ENCODE results near the gene PDZD7. TPM values are rescaled to one million over a fixed set of nuclear protein-coding genes. Genes with fewer than 3 reads are reported as not detected.
"Not testable (repeated sequence)": the region's sequence is repeated elsewhere in the genome, so short reads cannot be mapped to it uniquely, and the experiment has no call there.

PDZD7 gene
- total and polyA plus RNA-seq, 9 donors: 0.07 to 1.2 (median 0.63) TPM

GRCh38 chr10:100978901-100979195, 52.1 kb downstream of the PDZD7 start:
- Histone ChIP-seq H3K36me3 (no peaks in the 10 kb centered on the region), H3K27ac (no peak overlapping the region), H3K4me3 (no peak overlapping the region), H3K4me1 (ENCODE audit: insufficient read depth) (no peaks in the 10 kb centered on the region), H3K9me3 (no peaks in the 10 kb centered on the region), H3K27me3 (no peaks in the 10 kb centered on the region)
- TF ChIP-seq CTCF (IDR thresholded peaks at IDR 0.05): no peak
- no peak for TF ChIP-seq EP300 (IDR thresholded peaks at IDR 0.05)
- no peak for TF ChIP-seq POLR2A (IDR thresholded peaks at IDR 0.05)
- peak in 1 of 5 donors; percentile 24 for DNase-seq
- intact Hi-C loops (cut with DNase I): no loop called here
- WGBS, 3 donors: 70 to 78% (median 75%) methylated on average over 10 of the region's 10 CpGs

DNA sequence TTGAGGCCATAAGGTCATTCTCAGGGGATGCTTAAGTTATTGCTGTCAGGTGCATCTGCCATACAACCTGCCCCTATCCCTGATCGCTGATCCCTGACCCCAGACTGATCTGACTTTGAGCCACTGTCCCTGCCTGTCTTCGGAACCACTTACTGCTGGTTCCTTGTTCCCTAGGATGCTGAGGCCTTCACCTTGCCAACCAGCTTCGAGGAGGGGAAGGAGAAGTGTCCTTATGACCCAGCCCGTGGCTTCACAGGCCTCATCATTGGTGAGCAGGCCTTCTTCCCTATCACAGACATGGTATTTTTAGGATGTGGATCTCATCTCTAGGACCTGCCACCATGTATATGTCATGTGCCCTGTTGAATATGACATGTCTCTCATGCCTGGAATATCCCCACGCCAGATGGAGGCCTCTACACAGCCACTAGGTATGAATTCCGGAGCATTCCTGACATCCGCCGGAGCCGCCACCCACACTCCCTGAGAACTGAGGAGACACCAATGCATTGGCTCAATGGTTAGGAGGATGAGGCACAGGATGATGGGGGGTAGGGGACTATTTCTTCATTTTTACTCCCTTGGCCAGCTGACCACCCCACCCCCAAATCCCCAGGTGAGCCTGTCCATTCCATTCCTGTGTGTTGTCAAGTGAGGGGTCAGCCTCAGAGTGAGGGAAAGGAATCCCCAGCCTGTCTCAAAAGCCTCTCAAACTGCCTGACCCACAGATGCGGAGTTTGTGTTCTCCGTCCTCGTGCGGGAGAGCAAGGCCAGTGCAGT, 52.6 kb downstream of the PDZD7 start:
- Histone ChIP-seq H3K9me3 (no peaks in the 10 kb centered on the region), H3K4me1 (ENCODE audit: insufficient read depth) (no peaks in the 10 kb centered on the region), H3K36me3 (no peaks in the 10 kb centered on the region), H3K27me3 (no peaks in the 10 kb centered on the region), H3K27ac (no peak overlapping the region), H3K4me3 (no peak overlapping the region)
- intact Hi-C loops (cut with DNase I): no loop called here
- DNase-seq: peak in 1 of 5 donors; percentile 19
- TF ChIP-seq POLR2A (IDR thresholded peaks at IDR 0.05) (no peak), CTCF (IDR thresholded peaks at IDR 0.05) (no peak), EP300 (IDR thresholded peaks at IDR 0.05) (no peak)
- 83 to 85% (median 84%) methylated on average over 13 of the region's 13 CpGs for WGBS, 3 donors

DNA sequence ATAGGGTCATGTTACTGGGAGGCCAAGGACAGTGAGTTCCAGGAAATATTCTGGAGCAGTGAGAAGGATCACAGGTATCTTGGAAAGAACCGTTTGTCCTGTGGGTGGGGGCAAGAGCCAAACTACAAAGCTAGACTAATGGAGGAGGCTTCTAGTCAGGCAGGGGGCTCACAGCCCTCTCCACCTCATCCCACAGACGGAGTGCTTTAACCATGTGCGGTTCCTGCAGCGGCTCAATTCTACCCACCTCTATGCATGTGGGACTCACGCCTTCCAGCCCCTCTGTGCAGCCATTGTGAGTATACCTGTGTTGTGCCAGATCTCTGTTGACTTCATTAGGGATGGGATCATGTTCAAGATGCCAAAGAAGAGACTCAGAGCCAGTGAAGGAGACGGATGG, 53.5 kb downstream of the PDZD7 start:
- peak in 1 of 5 donors; percentile 13 for DNase-seq
- Histone ChIP-seq H3K27me3 (no peaks in the 10 kb centered on the region), H3K4me3 (no peak overlapping the region), H3K9me3 (no peaks in the 10 kb centered on the region), H3K36me3 (no peaks in the 10 kb centered on the region), H3K4me1 (ENCODE audit: insufficient read depth) (no peaks in the 10 kb centered on the region), H3K27ac (no peak overlapping the region)
- 69 to 77% (median 72%) methylated on average over 6 of the region's 6 CpGs for WGBS, 3 donors
- TF ChIP-seq CTCF (IDR thresholded peaks at IDR 0.05) (no peak), POLR2A (IDR thresholded peaks at IDR 0.05) (no peak), EP300 (IDR thresholded peaks at IDR 0.05) (no peak)
- intact Hi-C loops (cut with DNase I): no loop called here

DNA sequence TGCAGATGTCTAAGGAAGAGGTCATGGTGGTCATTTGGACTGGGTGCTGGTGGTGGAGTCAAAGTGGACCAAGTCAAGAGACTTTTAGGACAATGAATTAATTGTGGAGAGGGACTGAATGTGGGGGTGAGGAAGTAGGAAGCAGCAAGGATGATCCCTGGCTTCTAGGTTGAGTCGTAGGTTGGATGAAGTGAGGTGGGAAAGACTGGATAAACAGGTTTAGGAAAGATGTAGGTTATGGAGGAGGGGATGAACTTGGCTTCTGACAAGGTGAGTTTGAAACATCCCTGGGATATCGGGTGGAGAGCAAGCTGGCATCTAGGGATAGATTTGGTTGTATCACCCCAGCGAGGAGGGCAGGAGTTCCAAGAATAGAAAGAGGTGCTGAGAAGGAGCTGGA, 54.0 kb downstream of the PDZD7 start:
- Histone ChIP-seq H3K4me1 (ENCODE audit: insufficient read depth) (no peaks in the 10 kb centered on the region), H3K36me3 (no peaks in the 10 kb centered on the region), H3K27ac (no peak overlapping the region), H3K27me3 (no peaks in the 10 kb centered on the region), H3K9me3 (no peaks in the 10 kb centered on the region), H3K4me3 (no peak overlapping the region)
- WGBS, 3 donors: 83 to 87% (median 86%) methylated on average over 3 of the region's 3 CpGs
- intact Hi-C loops (cut with DNase I): no loop called here
- no peak for DNase-seq
- TF ChIP-seq POLR2A (IDR thresholded peaks at IDR 0.05) (no peak), EP300 (IDR thresholded peaks at IDR 0.05) (no peak), CTCF (IDR thresholded peaks at IDR 0.05) (no peak)

GRCh38 chr10:100975397-100975796, 55.5 kb downstream of the PDZD7 start:
- H3K27me3 ChIP-seq; intact Hi-C loops (cut with DNase I); H3K4me3 ChIP-seq; H3K4me1 ChIP-seq (ENCODE audit: insufficient read depth); H3K36me3 ChIP-seq; H3K9me3 ChIP-seq; H3K27ac ChIP-seq: not testable (repeated sequence)
- 71 to 76% (median 73%) methylated on average over 8 of the region's 8 CpGs for WGBS, 3 donors
- peak in 1 of 5 donors; percentile 7 for DNase-seq

Measured in ovary (tissue), 9 donors.